Measurements from ENCODE around the gene MAML2.

Gene MAML2

GRCh38 chr11:96306933-96307775, 35.8 kb downstream of the MAML2 start:
- H3K36me3 ChIP-seq (replicated peaks; ENCODE audit: insufficient read depth, low read length), result no peaks in the 10 kb centered on the region
- no peak overlapping the region for H3K4me3 ChIP-seq (ENCODE audit: low read length)
- no peaks in the 10 kb centered on the region; the same call in 1 of the 2 replicates for H4K20me1 ChIP-seq (ENCODE audit: insufficient read depth, low read length)
- DNase-seq, result no peak
- H3K27ac ChIP-seq (ENCODE audit: low read length), result no peak overlapping the region
- peaks cover 93% of the 10 kb centered on the region for H3K79me2 ChIP-seq (ENCODE audit: low read length)
- H3K9me3 ChIP-seq (replicated peaks; ENCODE audit: insufficient read depth, low read length), result no peaks in the 10 kb centered on the region
- H3K9me2 ChIP-seq (replicated peaks; ENCODE audit: insufficient read depth, low read length), result no peaks in the 10 kb centered on the region
- H2AFZ ChIP-seq (ENCODE audit: low read length), result no peak overlapping the region
- no peaks in the 10 kb centered on the region for H3K4me1 ChIP-seq (ENCODE audit: low read length)
- no peaks in the 10 kb centered on the region for H3K27me3 ChIP-seq (replicated peaks; ENCODE audit: insufficient read depth, low read length)
- no peaks in the 10 kb centered on the region for H3F3A ChIP-seq (ENCODE audit: insufficient read depth, low read length)
- TF ChIP-seq EZH2phosphoT487 (IDR thresholded peaks at IDR 0.05; ENCODE audit: low read length) (no peak), CTCF (IDR thresholded peaks at IDR 0.05; ENCODE audit: low read length) (no peak), EZH2 (optimal IDR thresholded peaks at IDR 0.05; ENCODE audit: low read depth, low read length) (no peak)
- H3K4me2 ChIP-seq (ENCODE audit: low read depth, low read length), result no peak overlapping the region
- no peak overlapping the region for H3K9ac ChIP-seq (ENCODE audit: low read length)

- Histone ChIP-seq H3K4me1 (ENCODE audit: low read length) (no peaks in the 10 kb centered on the region), H3K9me2 (replicated peaks; ENCODE audit: insufficient read depth, low read length) (no peaks in the 10 kb centered on the region), H3F3A (ENCODE audit: insufficient read depth, low read length) (no peaks in the 10 kb centered on the region), H3K4me3 (ENCODE audit: low read length) (no peak overlapping the region), H3K27ac (ENCODE audit: low read length) (no peak overlapping the region), H3K79me2 (ENCODE audit: low read length) (peaks cover 95% of the 10 kb centered on the region), H3K27me3 (replicated peaks; ENCODE audit: insufficient read depth, low read length) (no peaks in the 10 kb centered on the region), H4K20me1 (ENCODE audit: insufficient read depth, low read length) (no peaks in the 10 kb centered on the region; the same call in 1 of the 2 replicates), H3K36me3 (replicated peaks; ENCODE audit: insufficient read depth, low read length) (no peaks in the 10 kb centered on the region), H3K4me2 (ENCODE audit: low read depth, low read length) (no peak overlapping the region), H3K9me3 (replicated peaks; ENCODE audit: insufficient read depth, low read length) (no peaks in the 10 kb centered on the region), H3K9ac (ENCODE audit: low read length) (no peak overlapping the region), H2AFZ (ENCODE audit: low read length) (no peak overlapping the region)
- TF ChIP-seq EZH2phosphoT487 (IDR thresholded peaks at IDR 0.05; ENCODE audit: low read length), result no peak
- no peak for TF ChIP-seq EZH2 (optimal IDR thresholded peaks at IDR 0.05; ENCODE audit: low read depth, low read length)
- TF ChIP-seq CTCF (IDR thresholded peaks at IDR 0.05; ENCODE audit: low read length), result no peak
- no peak for DNase-seq
Observed at GRCh38 chr11:96306600-96306932, 36.4 kb downstream of the MAML2 start.

GRCh38 chr11:96306071-96306470, 36.9 kb downstream of the MAML2 start:
- Histone ChIP-seq H3K4me1 (ENCODE audit: low read length) (no peaks in the 10 kb centered on the region), H3F3A (ENCODE audit: insufficient read depth, low read length) (no peaks in the 10 kb centered on the region), H3K79me2 (ENCODE audit: low read length) (peaks cover 96% of the 10 kb centered on the region), H4K20me1 (ENCODE audit: insufficient read depth, low read length) (no peaks in the 10 kb centered on the region; the same call in 1 of the 2 replicates), H3K27ac (ENCODE audit: low read length) (no peak overlapping the region), H3K4me2 (ENCODE audit: low read depth, low read length) (no peak overlapping the region), H3K27me3 (replicated peaks; ENCODE audit: insufficient read depth, low read length) (no peaks in the 10 kb centered on the region), H3K9ac (ENCODE audit: low read length) (no peak overlapping the region), H3K9me2 (replicated peaks; ENCODE audit: insufficient read depth, low read length) (no peaks in the 10 kb centered on the region), H3K36me3 (replicated peaks; ENCODE audit: insufficient read depth, low read length) (no peaks in the 10 kb centered on the region), H3K9me3 (replicated peaks; ENCODE audit: insufficient read depth, low read length) (no peaks in the 10 kb centered on the region), H3K4me3 (ENCODE audit: low read length) (no peak overlapping the region), H2AFZ (ENCODE audit: low read length) (no peak overlapping the region)
- no peak for TF ChIP-seq EZH2 (optimal IDR thresholded peaks at IDR 0.05; ENCODE audit: low read depth, low read length)
- TF ChIP-seq EZH2phosphoT487 (IDR thresholded peaks at IDR 0.05; ENCODE audit: low read length), result no peak
- no peak for TF ChIP-seq CTCF (IDR thresholded peaks at IDR 0.05; ENCODE audit: low read length)
- no peak for DNase-seq

All from MM.1S (cell line).